Activated CD4-positive, alpha-beta T cell treated with anti-CD3 and anti-CD28 coated beads, Interleukin-2, amount 10 ng/mL, durations not matched to agents 24 days and 14 days (primary cell): ENCODE data around the gene PNPLA5. TPM values are rescaled to one million over a fixed set of nuclear protein-coding genes. Genes with fewer than 3 reads are reported as not detected.
A peak's percentile ranks its signal among the peaks of the same experiment; 100 is the strongest.
"Not testable (repeated sequence)": the region's sequence is repeated elsewhere in the genome, so short reads cannot be mapped to it uniquely, and the experiment has no call there.

Experiments used
- DNase-seq: peaks from one replicate; pipeline ENCODE4 v3.0.0; 2022
- H3K27ac Mint-ChIP-seq: one replicate; pipeline ENCODE4 v1.8.0; 2022; ENCODE audit warnings: mild to moderate bottlenecking, mixed read lengths
- H3K27me3 Mint-ChIP-seq: one replicate; pipeline ENCODE4 v1.8.0; 2022; ENCODE audit warnings: mixed read lengths
- H3K36me3 Mint-ChIP-seq: one replicate; pipeline ENCODE4 v1.8.0; 2022; ENCODE audit warnings: low read depth, mild to moderate bottlenecking, mixed read lengths
- H3K4me1 Mint-ChIP-seq: one replicate; pipeline ENCODE4 v1.8.0; 2021; ENCODE audit warnings: mixed read lengths
- H3K4me3 Mint-ChIP-seq: one replicate; pipeline ENCODE4 v1.8.0; 2022; ENCODE audit warnings: mild to moderate bottlenecking, moderate library complexity, mixed read lengths
- H3K9me3 Mint-ChIP-seq: one replicate; pipeline ENCODE4 v1.8.0; 2021; ENCODE audit warnings: mixed read lengths
- intact Hi-C: fragments of 100-400 bp; cut with micrococcal nuclease; formaldehyde crosslinking; loops from one replicate; pipeline ENCODE4 v1.15.1; 2023
- total RNA-seq: library from RNA; stranded (reverse); gene quantifications from 2 replicates; pipeline ENCODE4 v1.2.3, GENCODE V29; 2022

PNPLA5 gene
- total RNA-seq, 1 donor from 2014 or later: not detected

DNA sequence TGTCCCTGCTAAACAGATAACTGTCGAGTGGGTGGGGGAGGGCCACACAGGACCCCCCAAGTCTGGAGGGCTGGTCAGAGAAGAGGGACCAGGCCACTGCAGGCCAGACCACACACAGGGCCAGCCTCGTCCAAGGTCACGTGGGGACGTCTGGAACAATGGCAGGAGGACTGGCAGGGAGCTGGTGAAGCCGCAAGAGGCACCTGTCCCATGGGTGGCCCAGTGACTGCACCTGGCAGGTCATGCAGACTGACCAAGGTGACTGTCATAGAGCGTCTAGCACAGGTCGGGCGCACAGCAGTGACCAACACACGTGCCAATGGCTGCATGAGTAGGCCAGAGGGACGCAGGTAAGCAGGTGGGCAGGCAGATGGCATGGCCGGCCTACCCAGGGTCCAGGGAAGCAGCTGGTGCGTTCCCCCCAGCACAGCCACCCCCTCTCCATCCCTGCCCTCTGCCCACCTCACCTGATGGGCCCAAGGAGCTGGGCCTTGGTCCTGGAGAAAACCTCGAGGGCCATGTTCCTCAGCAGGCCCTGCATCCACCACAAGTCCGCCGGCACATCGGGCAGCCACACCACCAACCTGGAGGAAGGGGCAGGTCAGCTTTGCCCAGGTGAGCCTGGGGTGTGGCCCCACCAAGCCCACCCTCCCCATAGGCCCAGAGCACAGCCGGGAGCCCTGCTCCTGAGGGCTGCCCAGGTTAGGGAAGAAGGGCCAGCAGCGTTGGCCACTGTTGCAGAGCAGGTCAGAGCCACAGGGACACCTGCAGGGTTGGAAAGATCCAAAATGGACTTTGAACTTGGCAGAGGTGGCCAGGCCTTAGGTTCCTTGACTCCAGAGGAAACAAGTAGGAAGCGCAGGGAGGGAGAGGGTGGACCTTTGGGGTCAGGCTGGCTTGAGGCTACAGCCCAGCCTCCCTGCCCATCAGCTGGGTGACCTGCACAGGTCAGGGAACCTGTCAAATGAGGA is 10.4 kb downstream of the PNPLA5 start:
- Mint-ChIP-seq H3K27me3 (no peaks in the 10 kb centered on the region), H3K9me3 (no peaks in the 10 kb centered on the region), H3K4me1 (no peaks in the 10 kb centered on the region), H3K36me3 (no peaks in the 10 kb centered on the region), H3K4me3 (no peak overlapping the region), H3K27ac (no peak overlapping the region)
- DNase-seq: no peak
- intact Hi-C loops: no loop called here

DNA sequence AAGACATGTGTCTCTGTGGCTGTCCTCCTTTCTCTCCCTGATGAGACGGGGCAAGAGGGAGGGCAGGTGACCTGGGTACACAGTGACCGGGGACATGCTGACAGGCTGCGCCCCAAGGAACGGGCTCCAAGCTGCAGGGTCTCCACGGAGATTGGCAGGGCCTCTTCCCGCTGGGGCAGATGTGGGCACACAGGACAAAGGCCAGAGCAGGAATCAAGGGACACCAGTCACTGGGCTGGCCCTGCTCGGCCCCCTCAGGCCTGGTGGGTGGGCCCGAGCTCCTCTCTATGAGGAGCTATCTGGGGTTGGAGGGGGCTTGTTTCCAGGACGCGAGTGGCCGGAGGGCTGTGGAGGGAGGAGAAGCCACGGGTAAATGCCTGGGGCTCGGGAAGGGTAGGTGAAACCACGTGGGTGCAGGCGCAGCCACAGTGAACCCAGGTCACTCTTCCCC is 11.2 kb downstream of the PNPLA5 start:
- H3K27ac Mint-ChIP-seq: no peak overlapping the region
- intact Hi-C loops: no loop called here

DNA sequence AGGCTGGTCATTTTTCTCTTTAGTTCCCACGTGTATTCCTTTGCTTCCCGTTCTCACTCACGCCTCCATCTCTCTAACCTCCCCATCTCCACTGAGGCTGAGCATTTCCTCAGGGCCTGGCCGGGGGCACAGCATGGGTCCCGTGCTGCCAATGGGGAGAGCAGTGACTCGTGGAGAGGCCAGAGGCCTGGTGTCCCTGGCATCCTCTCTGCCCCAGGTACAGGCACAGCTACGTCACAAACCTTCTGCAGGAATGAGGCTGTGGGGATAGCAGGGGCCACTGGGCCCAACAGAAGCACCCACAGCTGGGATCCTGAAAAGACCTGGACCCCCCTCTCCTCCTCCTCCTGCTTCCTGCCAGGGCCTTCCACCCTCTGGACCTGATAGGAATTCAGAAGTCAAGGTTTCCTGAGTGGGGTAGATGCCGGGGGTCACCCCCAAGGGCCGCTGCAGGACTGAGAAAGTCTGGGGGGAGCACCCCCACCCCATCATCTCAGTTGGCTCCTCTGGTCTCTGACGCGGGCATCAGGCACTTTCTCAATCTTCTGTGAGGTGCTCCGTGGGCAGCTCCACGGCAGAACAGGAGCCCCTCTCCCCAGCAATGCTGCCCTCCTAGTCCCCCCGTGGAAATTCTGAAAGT is 11.8 kb downstream of the PNPLA5 start:
- intact Hi-C loops: no loop called here
- no peaks in the 10 kb centered on the region for H3K9me3 Mint-ChIP-seq
- no peaks in the 10 kb centered on the region for H3K27me3 Mint-ChIP-seq
- no peaks in the 10 kb centered on the region for H3K36me3 Mint-ChIP-seq
- no peak for DNase-seq
- H3K4me3 Mint-ChIP-seq: no peak overlapping the region
- no peaks in the 10 kb centered on the region for H3K4me1 Mint-ChIP-seq
- no peak overlapping the region for H3K27ac Mint-ChIP-seq

More for the DNA sequence above, 11.2 kb downstream of the PNPLA5 start:
- DNase-seq: no peak
- no peak overlapping the region for H3K4me3 Mint-ChIP-seq
- H3K36me3 Mint-ChIP-seq: no peaks in the 10 kb centered on the region
- H3K9me3 Mint-ChIP-seq: no peaks in the 10 kb centered on the region
- H3K4me1 Mint-ChIP-seq: no peaks in the 10 kb centered on the region
- no peaks in the 10 kb centered on the region for H3K27me3 Mint-ChIP-seq

DNA sequence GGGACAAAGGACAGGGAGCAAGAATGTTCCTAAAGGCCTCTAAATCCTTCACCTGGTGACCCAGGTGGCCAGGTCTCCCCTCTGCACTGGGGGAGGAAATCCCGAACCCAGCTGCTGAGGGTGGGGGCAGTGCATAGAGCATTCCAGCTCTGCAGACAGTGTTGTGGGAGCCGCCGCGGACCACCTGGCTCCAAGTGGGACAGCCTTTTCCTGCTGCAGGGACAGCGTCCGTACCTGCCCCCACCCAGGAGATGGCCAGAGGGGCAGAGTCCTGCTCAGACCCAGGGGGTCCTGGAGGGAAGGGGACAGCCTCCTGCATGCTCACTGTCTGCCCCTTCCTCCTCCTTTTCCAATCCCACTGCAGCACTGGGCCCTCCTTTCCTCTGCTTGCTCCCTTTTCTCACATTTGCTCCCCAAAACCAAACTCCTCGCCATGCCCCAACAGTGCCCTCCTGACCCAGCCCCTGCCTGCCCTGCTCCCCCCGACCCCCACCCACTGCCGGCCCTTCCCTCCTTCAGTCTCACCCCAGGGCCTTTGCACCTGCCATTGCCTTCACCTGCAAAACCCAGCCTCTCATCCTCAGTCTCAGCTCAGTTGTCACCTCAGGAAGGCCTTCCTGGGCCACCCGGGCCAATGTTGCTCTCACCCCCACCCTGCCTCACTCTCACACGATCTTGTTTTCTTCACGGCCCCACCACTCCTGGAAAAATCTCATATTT is 12.8 kb downstream of the PNPLA5 start:
- Mint-ChIP-seq H3K36me3 (no peaks in the 10 kb centered on the region), H3K27ac (no peak overlapping the region), H3K4me3 (no peak overlapping the region), H3K9me3 (no peaks in the 10 kb centered on the region), H3K4me1 (no peaks in the 10 kb centered on the region), H3K27me3 (no peaks in the 10 kb centered on the region)
- DNase-seq: no peak
- intact Hi-C loops: no loop called here

DNA sequence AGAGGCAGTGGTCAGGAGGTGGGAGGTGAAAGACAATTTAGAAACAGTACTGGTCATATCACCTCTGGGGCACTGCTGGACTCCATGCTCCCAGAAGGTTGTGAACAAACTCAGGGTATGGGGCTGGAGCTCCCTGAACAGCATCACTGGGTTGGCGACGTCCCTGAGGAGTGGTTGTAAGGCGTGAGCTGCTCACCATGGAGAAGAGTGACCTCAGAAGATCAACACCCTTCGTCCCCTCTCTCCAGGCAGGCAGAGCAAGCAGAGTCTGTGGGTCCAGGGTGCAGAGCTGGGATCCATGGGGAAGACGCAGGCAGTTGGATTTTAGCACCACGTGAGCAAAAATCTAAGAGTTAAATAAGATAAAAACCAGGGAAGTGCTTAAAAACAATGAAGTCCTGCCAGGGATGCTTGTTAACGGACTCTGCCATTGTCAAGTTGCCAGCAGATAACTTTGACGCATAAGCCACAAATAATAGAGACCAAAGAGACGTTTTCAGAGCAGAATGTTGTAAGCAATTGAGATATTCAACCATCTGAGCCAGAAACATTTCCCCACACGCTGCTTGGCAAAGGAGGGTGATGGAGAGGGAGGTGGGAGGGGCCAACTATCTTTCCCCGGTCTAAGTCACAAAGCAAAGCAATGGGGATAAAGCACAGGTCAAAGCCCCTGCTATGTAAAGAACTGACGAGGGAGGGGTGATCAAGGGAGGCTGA is 13.6 kb downstream of the PNPLA5 start:
- intact Hi-C loops: no loop called here
- Mint-ChIP-seq H3K4me3 (no peak overlapping the region), H3K9me3 (no peaks in the 10 kb centered on the region), H3K27me3 (no peaks in the 10 kb centered on the region), H3K4me1 (no peaks in the 10 kb centered on the region), H3K36me3 (no peaks in the 10 kb centered on the region), H3K27ac (no peak overlapping the region)
- no peak for DNase-seq

DNA sequence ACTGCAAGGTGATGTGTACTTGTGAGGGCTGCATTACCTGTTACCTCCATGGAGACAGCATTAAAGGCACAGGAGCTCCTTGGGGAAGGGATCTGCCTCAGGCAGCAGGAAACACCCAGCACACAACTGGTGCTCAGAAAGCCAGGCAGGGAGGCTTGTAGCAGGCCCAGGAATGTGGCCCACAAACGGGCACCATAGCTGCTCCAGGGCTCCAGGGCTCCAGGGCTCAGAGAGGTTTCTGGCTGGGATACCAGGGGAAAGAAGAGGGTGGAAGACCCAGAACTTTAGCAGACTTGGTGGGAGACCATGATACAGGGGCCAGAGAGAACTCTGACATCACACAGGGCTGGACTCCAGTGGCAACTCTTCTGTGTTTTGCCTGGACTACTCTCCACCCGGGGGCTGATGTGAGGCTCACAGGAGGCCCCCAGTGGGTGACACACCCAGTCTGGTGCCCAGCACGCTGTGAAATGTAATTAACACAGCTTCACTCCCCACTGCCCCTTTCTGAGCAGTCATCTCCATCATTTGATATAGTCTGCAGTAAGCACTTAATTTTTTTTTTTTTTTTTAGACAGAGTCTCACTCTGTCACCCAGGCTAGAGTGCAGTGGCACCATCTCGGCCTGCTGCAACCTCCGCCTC is 14.8 kb downstream of the PNPLA5 start:
- H3K4me3 Mint-ChIP-seq: no peak overlapping the region
- no peak overlapping the region for H3K27ac Mint-ChIP-seq
- no peaks in the 10 kb centered on the region for H3K27me3 Mint-ChIP-seq
- DNase-seq: no peak
- H3K9me3 Mint-ChIP-seq: no peaks in the 10 kb centered on the region
- no peaks in the 10 kb centered on the region for H3K36me3 Mint-ChIP-seq
- intact Hi-C loops: no loop called here
- H3K4me1 Mint-ChIP-seq: no peaks in the 10 kb centered on the region

DNA sequence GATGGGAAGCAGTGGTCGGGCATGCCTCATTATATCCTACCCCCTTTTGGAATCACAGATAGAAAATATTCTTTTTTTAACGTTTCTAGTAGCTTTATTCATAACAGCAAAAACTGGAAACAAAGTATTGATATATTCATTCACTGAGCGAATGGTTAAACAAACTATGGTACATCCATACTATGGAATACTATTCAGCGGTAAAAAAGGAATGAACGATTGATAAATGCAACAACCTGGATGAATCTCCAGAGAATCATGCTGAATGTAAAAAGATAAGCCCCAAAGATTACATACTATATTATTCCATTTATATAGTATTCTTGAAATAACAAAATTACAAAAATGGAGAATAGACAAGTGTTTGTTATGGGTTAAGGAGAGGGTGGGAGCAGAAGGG is 22.0 kb downstream of the PNPLA5 start:
- intact Hi-C loops: no loop called here
- H3K4me3 Mint-ChIP-seq: no peak overlapping the region
- peaks cover 2% of the 10 kb centered on the region for H3K27me3 Mint-ChIP-seq
- no peak for DNase-seq
- H3K4me1 Mint-ChIP-seq: no peaks in the 10 kb centered on the region
- H3K36me3 Mint-ChIP-seq: no peaks in the 10 kb centered on the region
- no peaks in the 10 kb centered on the region for H3K9me3 Mint-ChIP-seq
- H3K27ac Mint-ChIP-seq: no peak overlapping the region

DNA sequence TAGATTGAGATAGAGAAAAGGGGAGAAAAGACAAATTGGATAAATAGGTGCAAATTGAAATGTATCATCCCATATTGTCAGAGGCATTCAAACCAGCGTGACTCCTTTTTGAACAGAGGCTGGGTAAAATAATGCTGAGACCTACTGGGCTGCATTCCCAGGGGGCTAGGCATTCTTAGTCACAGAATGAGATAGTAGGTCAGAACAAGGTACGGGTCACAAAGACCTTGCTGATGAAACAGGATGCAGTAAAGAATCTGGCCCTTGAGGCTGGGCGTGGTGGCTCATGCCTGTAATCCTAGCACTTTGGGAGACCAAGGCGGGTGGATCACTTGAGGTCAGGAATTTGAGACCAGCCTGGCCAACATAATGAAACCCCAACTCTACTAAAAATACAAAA is 22.8 kb downstream of the PNPLA5 start:
- H3K4me1 Mint-ChIP-seq, H3K9me3 Mint-ChIP-seq, DNase-seq: not testable (repeated sequence)

DNA sequence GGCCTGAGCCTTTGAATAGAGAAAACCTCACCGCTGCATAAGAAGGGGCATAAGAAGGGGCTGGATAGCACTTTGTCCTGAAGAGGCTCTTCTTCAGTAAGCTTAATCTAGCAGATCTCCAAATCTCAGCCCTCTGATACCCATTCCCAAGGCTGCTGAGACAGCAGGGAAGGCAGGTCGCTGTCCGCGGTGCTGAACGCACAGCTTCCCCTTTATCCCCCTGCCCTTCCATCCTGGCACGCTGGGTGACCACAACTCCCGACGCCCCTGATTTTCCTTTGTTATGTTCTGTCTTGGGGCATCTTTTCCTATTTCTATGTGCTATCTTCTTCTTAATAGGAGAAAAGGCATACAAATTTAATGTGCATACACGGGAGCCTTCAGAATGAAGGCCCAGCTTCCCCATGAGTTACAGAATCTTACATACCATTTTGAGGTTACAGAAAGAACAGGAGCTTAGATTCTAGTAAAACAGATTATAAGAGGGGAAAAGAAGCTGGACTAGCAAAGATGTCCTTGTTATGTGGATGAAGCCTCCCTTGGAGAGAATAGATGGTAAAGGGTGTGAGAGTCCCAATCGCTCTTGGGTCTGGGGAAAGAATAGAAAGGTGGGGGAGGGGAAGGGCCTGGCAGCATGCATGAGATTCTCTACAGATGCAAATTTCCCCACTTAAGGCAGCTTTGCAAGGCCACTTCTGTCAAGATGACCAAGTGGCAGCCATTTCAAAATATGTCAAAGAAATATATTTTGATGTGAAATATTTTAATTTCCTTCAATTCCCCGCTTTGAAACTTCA is 23.8 kb downstream of the PNPLA5 start:
- DNase-seq: peak; percentile 81
- H3K27ac Mint-ChIP-seq: no peak overlapping the region
- H3K9me3 Mint-ChIP-seq: no peaks in the 10 kb centered on the region
- no peaks in the 10 kb centered on the region for H3K36me3 Mint-ChIP-seq
- no peak overlapping the region for H3K4me3 Mint-ChIP-seq
- intact Hi-C loops: no loop called here
- peaks cover 14% of the 10 kb centered on the region for H3K27me3 Mint-ChIP-seq
- H3K4me1 Mint-ChIP-seq: no peaks in the 10 kb centered on the region

More for the DNA sequence above, 22.8 kb downstream of the PNPLA5 start:
- intact Hi-C loops, H3K27me3 Mint-ChIP-seq, H3K36me3 Mint-ChIP-seq, H3K27ac Mint-ChIP-seq, H3K4me3 Mint-ChIP-seq: not testable (repeated sequence)

DNA sequence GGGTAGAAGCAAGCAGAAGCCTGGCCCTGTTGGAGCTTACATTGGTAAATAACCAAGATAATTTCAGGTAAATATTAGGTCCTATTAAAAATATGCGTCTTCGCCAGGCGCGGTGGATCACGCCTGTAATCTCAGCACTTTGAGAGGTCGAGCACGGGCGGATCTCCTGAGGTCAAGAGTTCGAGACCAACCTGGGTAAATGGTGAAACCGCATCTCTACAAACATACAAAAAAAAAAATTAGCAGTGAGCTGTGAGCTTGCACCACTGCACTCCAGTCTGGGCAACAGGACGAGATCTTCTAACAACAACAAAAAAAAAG is 29.0 kb downstream of the PNPLA5 start:
- DNase-seq: no peak
- Mint-ChIP-seq H3K9me3 (no peaks in the 10 kb centered on the region), H3K4me3 (no peak overlapping the region), H3K36me3 (no peaks in the 10 kb centered on the region), H3K27me3 (peaks cover 37% of the 10 kb centered on the region), H3K27ac (no peak overlapping the region), H3K4me1 (no peaks in the 10 kb centered on the region)
- intact Hi-C loops: no loop called here

DNA sequence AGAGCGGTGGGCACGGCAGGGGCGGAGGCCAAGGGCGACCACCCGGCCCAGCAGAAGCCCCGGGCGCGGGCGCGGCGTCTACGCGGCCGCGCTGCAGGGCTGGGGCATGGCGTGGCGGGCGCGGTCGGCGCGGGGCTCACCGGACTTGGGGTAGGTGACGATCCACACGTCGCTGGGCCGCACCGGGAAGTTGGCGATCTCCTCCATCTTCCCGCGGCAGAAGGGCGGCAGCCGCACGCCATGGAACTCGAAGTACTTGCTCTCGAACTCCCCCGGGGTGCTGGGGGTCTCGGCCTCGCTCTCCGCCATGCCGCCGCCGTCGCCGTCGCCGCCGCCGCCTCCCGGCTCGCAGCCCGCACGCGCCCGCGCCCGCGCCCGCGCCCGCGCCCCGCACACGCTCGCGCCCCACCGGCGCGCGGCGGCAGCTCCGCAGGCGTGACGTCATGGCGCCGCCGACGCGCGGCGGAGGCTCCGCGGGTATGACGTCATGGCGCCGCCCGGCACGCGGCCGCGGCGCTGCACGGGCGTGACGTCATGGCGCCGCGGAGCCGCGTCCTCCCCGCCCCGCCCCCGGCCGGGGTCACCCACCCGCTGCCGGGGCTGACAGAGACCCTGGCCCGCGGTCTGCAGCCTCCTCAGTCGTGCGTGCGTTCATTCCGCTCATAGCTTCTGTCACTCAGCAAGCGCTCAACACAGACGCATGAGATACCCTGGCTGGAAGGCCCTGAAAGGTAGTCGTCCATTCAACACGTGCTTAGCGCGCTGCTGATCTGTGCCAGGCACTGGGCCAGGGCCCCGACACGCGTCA is 29.5 kb downstream of the PNPLA5 start, which contains the start of gene SULT4A1:
TSS of gene SULT4A1 (minus strand) at position 440 of the 808 bp plus-strand sequence. CDS start at position 309, 131 bp downstream.
- Mint-ChIP-seq H3K27me3 (peaks cover 37% of the 10 kb centered on the region), H3K4me1 (no peaks in the 10 kb centered on the region), H3K36me3 (no peaks in the 10 kb centered on the region), H3K9me3 (no peaks in the 10 kb centered on the region), H3K27ac (no peak within 1 kb of the TSS), H3K4me3 (no peak within 1 kb of the TSS)
- intact Hi-C loops: no loop called here
- no peak for DNase-seq

DNA sequence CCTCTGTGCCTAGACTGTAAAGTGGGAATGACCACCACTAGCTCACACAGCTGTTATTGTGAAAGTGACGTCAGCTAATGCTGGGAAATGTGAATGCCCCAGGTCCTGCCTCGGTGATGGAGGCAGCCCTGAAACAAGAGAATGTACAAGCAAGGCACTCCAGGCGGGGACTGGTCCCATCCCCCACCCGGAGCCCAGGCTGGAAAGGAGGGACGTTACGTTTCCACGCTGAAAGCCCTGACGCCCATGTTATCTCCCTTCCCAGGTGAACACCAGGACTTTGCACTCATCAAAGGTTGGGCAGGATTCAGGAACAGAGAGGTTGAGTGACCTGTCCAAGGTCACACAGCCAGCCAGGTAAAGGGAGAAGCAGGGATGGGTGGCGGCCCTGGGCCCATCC is 30.3 kb downstream of the PNPLA5 start:
- Mint-ChIP-seq H3K9me3 (no peaks in the 10 kb centered on the region), H3K36me3 (no peaks in the 10 kb centered on the region), H3K4me3 (no peak overlapping the region), H3K27ac (no peak overlapping the region), H3K27me3 (peaks cover 37% of the 10 kb centered on the region), H3K4me1 (no peaks in the 10 kb centered on the region)
- DNase-seq: no peak
- intact Hi-C loops: no loop called here
